PC-3 (cell line): ENCODE measurements around the gene CDR2L. TPM values are rescaled to one million over a fixed set of nuclear protein-coding genes. Genes with fewer than 3 reads are reported as not detected.

Experiments used
- ATAC-seq: fragments of 200-7000 bp; cut with Tn5 transposase; 2 replicates; pipeline ENCODE4 v1.9.1; 2020; ENCODE audit warnings: mild to moderate bottlenecking, moderate library complexity
- BruUV-seq: library from RNA; stranded (reverse); fragments of 400-500 nt; replicated peaks from 2 replicates; lab custom pipeline; 2021; lab: Mats Ljungman, UMichigan
- CTCF ChIA-PET: fragments of 300-600 bp; sonication (Branson Sonifier 250); formaldehyde crosslinking; loops from one replicate; lab custom pipeline; 2022; ENCODE audit warnings: antibody characterized with exemption; lab: Charles Lee
- POLR2A ChIA-PET: fragments of 300-600 bp; sonication (Branson Sonifier 250); formaldehyde crosslinking; loops from one replicate; lab custom pipeline; 2022; ENCODE audit warnings: antibody characterized with exemption; ENCODE audit not compliant: unreplicated experiment; lab: Charles Lee
- DNase-seq: peaks from one replicate; pipeline ENCODE4 v3.0.0-alpha.2; 2015
- H2AFZ ChIP-seq: fragments of 300-600 bp; sonication (generic); 2 replicates; pipeline ENCODE4 v1.6.0; 2016; ENCODE audit warnings: antibody characterized with exemption, low read length
- H3F3A ChIP-seq: fragments of 300-600 bp; sonication (generic); one replicate; pipeline ENCODE4 v1.6.0; 2017; ENCODE audit warnings: antibody characterized with exemption, low read length, control low read depth, mild to moderate bottlenecking; ENCODE audit not compliant: unreplicated experiment
- H3K27ac ChIP-seq: fragments of 300-600 bp; sonication (generic); 2 replicates; pipeline ENCODE4 v1.5.1; 2016; ENCODE audit warnings: mild to moderate bottlenecking, low read length
- H3K27me3 ChIP-seq: fragments of 300-600 bp; sonication (generic); 2 replicates; pipeline ENCODE4 v1.6.1; 2016; ENCODE audit warnings: low read length, mixed read lengths
- H3K36me3 ChIP-seq: fragments of 300-600 bp; sonication (generic); 2 replicates; pipeline ENCODE4 v1.6.1; 2016; ENCODE audit warnings: low read depth, mixed run types, low read length, mixed read lengths
- H3K4me1 ChIP-seq: fragments of 300-600 bp; sonication (generic); 2 replicates; pipeline ENCODE4 v1.5.1; 2016; ENCODE audit warnings: low read length; ENCODE audit not compliant: insufficient read depth
- H3K4me2 ChIP-seq: fragments of 300-600 bp; sonication (generic); 2 replicates; pipeline ENCODE4 v1.6.0; 2016; ENCODE audit warnings: low read length
- H3K4me3 ChIP-seq: fragments of 300-600 bp; sonication (generic); 2 replicates; pipeline ENCODE4 v1.5.1; 2016; ENCODE audit warnings: mild to moderate bottlenecking, low read length, mixed read lengths
- H3K79me2 ChIP-seq: fragments of 300-600 bp; sonication (generic); 2 replicates; pipeline ENCODE4 v1.6.1; 2017; ENCODE audit warnings: low read length, mixed read lengths
- H3K9ac ChIP-seq: fragments of 300-600 bp; sonication (generic); 2 replicates; pipeline ENCODE4 v1.6.0; 2016; ENCODE audit warnings: mild to moderate bottlenecking, low read length
- H3K9me2 ChIP-seq: fragments of 300-600 bp; sonication (generic); replicated peaks from 2 replicates; pipeline ENCODE4 v1.6.1; 2016; ENCODE audit warnings: mixed run types, low read length, mixed read lengths
- H3K9me3 ChIP-seq: fragments of 300-600 bp; sonication (generic); 2 replicates; pipeline ENCODE4 v1.6.1; 2016; ENCODE audit warnings: low read length, mixed read lengths
- H4K20me1 ChIP-seq: fragments of 300-600 bp; sonication (generic); 2 replicates; pipeline ENCODE4 v1.6.1; 2016; ENCODE audit warnings: low read length, mixed read lengths
- EZH2 ChIP-seq: fragments of 300-600 bp; sonication (generic); IDR thresholded peaks from one replicate; pipeline ENCODE4 v1.6.1; 2017; ENCODE audit warnings: antibody characterized with exemption, mild to moderate bottlenecking, low read length; ENCODE audit not compliant: unreplicated experiment
- EZH2phosphoT487 ChIP-seq: fragments of 300-600 bp; sonication (generic); IDR thresholded peaks from 2 replicates; pipeline ENCODE4 v1.6.1; 2018; ENCODE audit warnings: mild to moderate bottlenecking, antibody characterized with exemption, low read length, borderline replicate concordance
- intact Hi-C: fragments of 100-400 bp; cut with micrococcal nuclease; formaldehyde crosslinking; loops from 2 replicates; pipeline ENCODE4 v1.9.0; 2023
- total RNA-seq: library from RNA; depleted of rRNA; stranded (reverse); fragments of >200 nt; gene quantifications from 2 replicates; pipeline ENCODE4 v1.2.3, GENCODE V29; 2014
- TF ChIP-seq, protein P1 (sequence below): fragments of 300-600 bp; sonication (generic); conservative IDR thresholded peaks from 2 replicates; pipeline ENCODE4 v1.5.1; 2017; ENCODE audit warnings: antibody characterized with exemption, low read depth, mild to moderate bottlenecking, low read length

Gene CDR2L
- total RNA-seq, 1 experiment from 2014 or later: 35.8 TPM

DNA sequence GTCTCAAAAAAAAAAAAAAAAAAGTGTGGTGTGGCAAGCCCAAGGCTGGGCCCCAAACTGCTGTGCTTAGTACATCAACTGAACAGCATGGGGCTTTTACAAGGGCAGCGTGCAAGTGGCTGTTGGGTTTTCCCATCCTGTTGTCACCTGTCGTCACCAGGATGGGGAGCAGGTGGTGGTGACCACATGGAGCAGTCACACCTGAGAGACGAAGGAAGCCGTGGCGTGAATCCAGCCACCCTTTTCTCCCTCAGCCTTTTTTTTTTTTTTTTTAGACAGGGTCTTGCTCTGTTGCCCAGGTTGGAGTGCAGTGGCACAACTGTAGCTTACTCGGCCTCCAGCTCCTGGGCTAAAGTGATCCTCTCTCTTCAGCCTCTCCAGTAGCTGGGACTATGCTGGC, 20.9 kb downstream of the CDR2L start:
- Histone ChIP-seq H3K9ac (no peak overlapping the region), H3K36me3 (no peaks in the 10 kb centered on the region; the same call in 1 of the 2 replicates), H3K4me2 (no peak overlapping the region), H3K4me3 (no peak overlapping the region), H4K20me1 (no peaks in the 10 kb centered on the region), H3K4me1 (peaks cover 24% of the 10 kb centered on the region), H3K79me2 (peaks cover 8% of the 10 kb centered on the region), H3K27me3 (no peaks in the 10 kb centered on the region), H3F3A (peaks cover 4% of the 10 kb centered on the region), H2AFZ (no peak overlapping the region), H3K9me3 (no peaks in the 10 kb centered on the region), H3K27ac (no peak overlapping the region), H3K9me2 (no peaks in the 10 kb centered on the region)
- POLR2A ChIA-PET: no interaction called here
- no peak for DNase-seq
- intact Hi-C loops: no loop called here
- CTCF ChIA-PET: no interaction called here
- no TSS peak for BruUV-seq
- ATAC-seq: no peak
- TF ChIP-seq EZH2 (no peak), EZH2phosphoT487 (no peak)
- TF ChIP-seq, protein P1, sequence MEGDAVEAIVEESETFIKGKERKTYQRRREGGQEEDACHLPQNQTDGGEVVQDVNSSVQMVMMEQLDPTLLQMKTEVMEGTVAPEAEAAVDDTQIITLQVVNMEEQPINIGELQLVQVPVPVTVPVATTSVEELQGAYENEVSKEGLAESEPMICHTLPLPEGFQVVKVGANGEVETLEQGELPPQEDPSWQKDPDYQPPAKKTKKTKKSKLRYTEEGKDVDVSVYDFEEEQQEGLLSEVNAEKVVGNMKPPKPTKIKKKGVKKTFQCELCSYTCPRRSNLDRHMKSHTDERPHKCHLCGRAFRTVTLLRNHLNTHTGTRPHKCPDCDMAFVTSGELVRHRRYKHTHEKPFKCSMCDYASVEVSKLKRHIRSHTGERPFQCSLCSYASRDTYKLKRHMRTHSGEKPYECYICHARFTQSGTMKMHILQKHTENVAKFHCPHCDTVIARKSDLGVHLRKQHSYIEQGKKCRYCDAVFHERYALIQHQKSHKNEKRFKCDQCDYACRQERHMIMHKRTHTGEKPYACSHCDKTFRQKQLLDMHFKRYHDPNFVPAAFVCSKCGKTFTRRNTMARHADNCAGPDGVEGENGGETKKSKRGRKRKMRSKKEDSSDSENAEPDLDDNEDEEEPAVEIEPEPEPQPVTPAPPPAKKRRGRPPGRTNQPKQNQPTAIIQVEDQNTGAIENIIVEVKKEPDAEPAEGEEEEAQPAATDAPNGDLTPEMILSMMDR: no peak

DNA sequence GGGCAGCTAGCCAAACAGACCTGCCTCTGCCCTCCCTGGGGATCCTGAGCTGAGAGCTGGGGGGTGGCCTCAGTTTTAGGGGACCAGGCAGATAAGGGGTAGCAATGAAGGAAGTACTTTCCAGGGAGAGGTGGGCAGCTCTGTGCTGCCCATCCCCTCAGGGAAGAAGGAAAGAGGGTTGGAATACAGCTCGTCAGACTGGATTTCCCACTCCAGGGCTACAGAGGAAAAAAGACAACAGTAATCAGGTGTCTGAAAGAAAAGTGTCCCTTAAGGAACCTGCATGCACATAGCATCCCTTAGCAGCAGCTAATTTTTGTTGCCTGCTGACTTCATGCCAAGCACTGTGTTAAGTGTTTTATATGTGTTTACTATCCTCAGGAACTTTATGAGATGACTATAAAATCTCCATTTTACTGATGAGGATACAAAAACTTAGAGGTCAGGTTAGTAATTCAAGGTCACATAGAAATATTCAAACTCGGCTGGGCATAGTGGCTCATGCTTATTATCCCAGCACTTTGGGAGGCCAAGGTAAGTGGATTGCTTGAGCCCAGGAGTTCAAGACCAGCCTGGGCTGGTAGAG, 21.8 kb downstream of the CDR2L start:
- intact Hi-C loops: loop anchor here (1.0 kb wide), 1 partner anchor 21 kb away; no protein-coding TSS in a partner anchor
- no peaks in the 10 kb centered on the region for H4K20me1 ChIP-seq
- H3K9me3 ChIP-seq: no peaks in the 10 kb centered on the region
- ChIA-PET POLR2A (interaction anchor here (0.6 kb wide), 1 partner anchor 32 kb away, joined by 3 read pairs; no protein-coding TSS in a partner anchor), CTCF (interaction anchor here (0.7 to 1.2 kb wide), 2 partner anchors 47 to 192 kb away, joined by 3 read pairs; no protein-coding TSS in a partner anchor)
- no peaks in the 10 kb centered on the region for H3K9me2 ChIP-seq
- 0 out of 2 replicates have a peak overlapping the region, but pooled peaks have one; percentile 20 for H3K4me2 ChIP-seq
- DNase-seq: peak; percentile 46
- no TSS peak for BruUV-seq
- H3K4me1 ChIP-seq: peaks cover 30% of the 10 kb centered on the region
- ATAC-seq: peak; percentile 7
- H2AFZ ChIP-seq: no peak overlapping the region
- no peaks in the 10 kb centered on the region; the same call in 1 of the 2 replicates for H3K36me3 ChIP-seq
- no peak overlapping the region for H3K27ac ChIP-seq
- peaks cover 4% of the 10 kb centered on the region for H3F3A ChIP-seq
- H3K4me3 ChIP-seq: no peak overlapping the region
- H3K27me3 ChIP-seq: no peaks in the 10 kb centered on the region
- peaks cover 15% of the 10 kb centered on the region for H3K79me2 ChIP-seq
- no peak for TF ChIP-seq EZH2
- TF ChIP-seq, protein P1: no peak
- TF ChIP-seq EZH2phosphoT487: no peak
- H3K9ac ChIP-seq: no peak overlapping the region
